GM12872 (cell line): Measurements from ENCODE around the gene CYTH3.

Source experiments
- TF ChIP-seq, protein P1 (sequence below): IDR thresholded peaks from 3 replicates; pipeline ENCODE4 v1.5.1; 2011; ENCODE audit warnings: low read depth, mild to moderate bottlenecking, low read length, moderate library complexity; ENCODE audit not compliant: insufficient read depth

The CYTH3 gene

DNA sequence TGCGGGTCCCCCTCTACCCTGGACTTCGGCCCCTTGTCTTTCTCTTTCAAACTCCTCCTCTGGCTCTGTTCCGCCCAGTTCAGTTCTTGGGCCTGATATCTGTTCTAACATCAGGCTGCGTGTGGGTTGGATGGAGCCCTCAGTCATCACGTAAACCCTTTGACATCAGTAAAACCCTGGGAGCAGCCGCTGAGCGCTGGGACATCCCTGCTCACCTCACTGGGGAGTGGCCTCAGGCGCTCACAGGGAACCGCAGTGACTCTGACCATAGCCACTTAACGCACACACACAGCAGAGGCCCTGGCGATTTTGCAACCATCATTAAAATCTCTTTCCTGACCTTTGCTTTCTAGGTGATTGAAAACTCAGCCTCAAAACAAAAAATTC, 113.3 kb downstream of the CYTH3 start:
- TF ChIP-seq, protein P1, sequence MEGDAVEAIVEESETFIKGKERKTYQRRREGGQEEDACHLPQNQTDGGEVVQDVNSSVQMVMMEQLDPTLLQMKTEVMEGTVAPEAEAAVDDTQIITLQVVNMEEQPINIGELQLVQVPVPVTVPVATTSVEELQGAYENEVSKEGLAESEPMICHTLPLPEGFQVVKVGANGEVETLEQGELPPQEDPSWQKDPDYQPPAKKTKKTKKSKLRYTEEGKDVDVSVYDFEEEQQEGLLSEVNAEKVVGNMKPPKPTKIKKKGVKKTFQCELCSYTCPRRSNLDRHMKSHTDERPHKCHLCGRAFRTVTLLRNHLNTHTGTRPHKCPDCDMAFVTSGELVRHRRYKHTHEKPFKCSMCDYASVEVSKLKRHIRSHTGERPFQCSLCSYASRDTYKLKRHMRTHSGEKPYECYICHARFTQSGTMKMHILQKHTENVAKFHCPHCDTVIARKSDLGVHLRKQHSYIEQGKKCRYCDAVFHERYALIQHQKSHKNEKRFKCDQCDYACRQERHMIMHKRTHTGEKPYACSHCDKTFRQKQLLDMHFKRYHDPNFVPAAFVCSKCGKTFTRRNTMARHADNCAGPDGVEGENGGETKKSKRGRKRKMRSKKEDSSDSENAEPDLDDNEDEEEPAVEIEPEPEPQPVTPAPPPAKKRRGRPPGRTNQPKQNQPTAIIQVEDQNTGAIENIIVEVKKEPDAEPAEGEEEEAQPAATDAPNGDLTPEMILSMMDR = no peak

DNA sequence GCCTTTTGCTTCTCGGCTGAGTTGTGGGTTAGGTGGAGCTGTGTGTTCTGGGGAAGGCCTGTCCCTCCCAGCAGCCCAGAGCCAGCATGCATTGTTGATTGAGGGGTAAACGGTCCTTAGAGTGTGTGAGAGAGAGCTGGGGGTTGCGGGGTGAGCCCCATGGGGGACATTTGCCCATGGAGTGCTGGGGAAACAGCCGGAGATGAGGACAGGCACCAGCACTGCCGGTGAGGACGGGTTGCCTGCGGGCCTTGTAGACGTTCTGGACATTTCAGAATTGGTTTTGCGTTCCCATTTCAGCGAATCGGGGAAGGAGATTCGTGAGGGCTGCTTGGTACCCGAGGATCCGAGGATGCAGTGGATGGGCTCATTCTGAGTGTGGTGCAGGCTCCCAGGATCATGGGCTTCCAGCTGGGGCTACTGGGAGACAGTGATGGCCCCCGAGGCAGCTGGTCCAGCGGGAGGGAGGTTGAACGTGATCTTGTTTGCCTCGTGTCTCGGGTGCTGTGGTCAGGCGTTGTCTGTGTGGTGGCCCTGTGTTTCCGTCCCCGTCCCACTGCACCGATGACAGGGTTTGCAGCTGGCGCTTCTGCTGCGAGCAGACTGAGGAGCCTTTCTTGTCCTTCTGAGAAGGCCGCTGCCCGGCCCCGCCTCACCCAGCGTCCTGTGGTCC, 113.9 kb downstream of the CYTH3 start:
- TF ChIP-seq, protein P1 = no peak

DNA sequence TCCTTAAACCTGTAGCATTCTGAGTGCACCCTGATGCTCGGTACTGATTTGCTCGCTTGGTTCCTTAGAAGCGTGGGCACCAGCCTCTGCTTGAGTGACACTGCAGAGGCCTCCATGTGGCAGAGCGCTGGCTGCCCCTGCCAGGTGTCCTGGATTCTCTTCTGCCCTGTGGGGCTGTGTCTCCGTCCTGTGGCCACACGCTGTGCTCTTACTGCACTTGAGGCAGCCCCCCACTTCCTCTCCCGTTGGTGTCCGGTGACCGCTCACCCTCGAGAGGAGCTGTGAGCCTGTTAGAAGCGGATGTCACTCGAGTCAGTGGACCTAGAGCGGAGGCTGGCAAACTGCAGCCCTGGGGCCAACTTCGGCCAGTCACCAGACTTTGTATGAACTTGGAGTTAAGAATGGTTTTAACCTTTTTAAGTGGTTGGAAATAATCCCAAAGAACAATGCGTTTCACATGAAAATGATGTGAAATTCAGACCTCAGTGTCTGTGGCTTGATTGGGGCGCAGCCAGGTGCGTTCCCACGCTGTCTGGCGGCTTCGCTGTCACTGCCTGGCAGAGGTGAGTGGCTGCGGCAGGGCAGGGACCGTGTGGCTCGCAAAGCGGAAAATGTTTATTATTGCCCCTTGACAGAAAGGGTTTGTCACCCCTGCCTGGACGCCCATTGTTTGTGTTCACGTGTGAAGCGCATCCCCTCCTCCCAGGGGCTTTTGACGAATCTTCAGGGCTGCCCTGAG, 114.6 kb downstream of the CYTH3 start:
- TF ChIP-seq, protein P1 = no peak

DNA sequence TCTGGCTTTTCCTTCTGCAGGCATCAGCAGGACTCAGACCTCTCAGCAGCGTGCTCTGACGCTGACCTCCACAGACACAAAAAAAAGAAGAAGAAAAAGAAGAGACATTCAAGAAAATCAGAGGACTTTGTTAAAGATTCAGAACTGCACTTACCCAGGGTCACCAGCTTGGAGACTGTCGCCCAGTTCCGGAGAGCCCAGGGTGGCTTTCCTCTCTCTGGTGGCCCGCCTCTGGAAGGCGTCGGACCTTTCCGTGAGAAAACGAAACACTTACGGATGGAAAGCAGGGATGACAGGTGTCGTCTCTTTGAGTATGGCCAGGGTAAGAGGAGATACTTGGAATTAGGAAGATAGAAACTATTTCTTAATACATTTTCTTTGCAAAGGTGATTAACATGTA, 115.7 kb downstream of the CYTH3 start:
- TF ChIP-seq, protein P1 = no peak

DNA sequence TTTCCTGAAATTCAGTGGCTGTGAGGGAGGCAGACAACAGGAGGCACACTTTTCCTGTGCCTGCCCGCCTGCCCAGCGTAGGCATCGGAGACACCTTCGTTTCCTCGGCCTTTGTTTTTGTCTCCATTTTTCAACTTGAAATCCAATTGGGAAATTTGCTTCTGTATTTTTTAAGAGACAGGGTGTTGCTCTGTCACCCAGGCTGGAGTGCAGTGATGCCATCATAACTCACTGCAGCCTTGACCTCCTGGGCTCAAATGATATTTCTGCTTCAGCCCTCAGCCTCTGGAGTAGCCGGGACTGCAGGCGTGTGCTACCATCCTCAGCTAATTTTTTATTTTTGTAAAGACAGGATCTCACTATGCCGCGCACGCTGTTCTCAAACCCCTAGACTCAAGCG, 116.8 kb downstream of the CYTH3 start:
- TF ChIP-seq, protein P1 = no peak

DNA sequence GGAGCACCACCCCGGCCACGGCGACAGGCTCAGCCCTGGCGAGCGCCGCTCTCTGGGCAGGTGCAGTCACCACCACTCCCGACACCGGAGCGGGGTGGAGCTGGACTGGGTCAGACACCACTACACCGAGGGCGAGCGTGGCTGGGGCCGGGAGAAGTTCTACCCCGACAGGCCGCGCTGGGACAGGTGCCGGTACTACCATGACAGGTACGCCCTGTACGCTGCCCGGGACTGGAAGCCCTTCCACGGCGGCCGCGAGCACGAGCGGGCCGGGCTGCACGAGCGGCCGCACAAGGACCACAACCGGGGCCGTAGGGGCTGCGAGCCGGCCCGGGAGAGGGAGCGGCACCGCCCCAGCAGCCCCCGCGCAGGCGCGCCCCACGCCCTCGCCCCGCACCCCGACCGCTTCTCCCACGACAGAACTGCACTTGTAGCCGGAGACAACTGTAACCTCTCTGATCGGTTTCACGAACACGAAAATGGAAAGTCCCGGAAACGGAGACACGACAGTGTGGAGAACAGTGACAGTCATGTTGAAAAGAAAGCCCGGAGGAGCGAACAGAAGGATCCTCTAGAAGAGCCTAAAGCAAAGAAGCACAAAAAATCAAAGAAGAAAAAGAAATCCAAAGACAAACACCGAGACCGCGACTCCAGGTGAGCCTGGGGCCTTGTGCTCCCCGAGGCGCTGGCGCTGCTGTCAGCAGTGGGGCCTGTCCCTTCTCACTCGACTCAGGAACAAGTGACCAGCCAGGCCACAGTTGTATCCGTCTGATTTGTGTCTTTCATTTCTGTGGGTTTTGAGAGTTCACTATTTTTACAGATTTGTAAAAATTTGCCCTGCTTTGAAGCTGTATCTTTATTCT, 117.7 kb downstream of the CYTH3 start:
- TF ChIP-seq, protein P1 = no peak
